GM20000 (cell line): ENCODE measurements around the gene GLRA3.

Experiments used
- DNase-seq: peaks from one replicate; pipeline ENCODE4 v3.0.0; 2012; ENCODE audit warnings: low spot score
- TF ChIP-seq, protein P1 (sequence below): IDR thresholded peaks from 2 replicates; pipeline ENCODE4 v1.5.1; 2012; ENCODE audit warnings: mild to moderate bottlenecking, control low read depth; ENCODE audit errors: extremely low read depth, missing control alignments

GLRA3 gene

GRCh38 chr4:174865418-174865985, 36.5 kb upstream of the GLRA3 start:
- TF ChIP-seq, protein P1, sequence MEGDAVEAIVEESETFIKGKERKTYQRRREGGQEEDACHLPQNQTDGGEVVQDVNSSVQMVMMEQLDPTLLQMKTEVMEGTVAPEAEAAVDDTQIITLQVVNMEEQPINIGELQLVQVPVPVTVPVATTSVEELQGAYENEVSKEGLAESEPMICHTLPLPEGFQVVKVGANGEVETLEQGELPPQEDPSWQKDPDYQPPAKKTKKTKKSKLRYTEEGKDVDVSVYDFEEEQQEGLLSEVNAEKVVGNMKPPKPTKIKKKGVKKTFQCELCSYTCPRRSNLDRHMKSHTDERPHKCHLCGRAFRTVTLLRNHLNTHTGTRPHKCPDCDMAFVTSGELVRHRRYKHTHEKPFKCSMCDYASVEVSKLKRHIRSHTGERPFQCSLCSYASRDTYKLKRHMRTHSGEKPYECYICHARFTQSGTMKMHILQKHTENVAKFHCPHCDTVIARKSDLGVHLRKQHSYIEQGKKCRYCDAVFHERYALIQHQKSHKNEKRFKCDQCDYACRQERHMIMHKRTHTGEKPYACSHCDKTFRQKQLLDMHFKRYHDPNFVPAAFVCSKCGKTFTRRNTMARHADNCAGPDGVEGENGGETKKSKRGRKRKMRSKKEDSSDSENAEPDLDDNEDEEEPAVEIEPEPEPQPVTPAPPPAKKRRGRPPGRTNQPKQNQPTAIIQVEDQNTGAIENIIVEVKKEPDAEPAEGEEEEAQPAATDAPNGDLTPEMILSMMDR: no peak
- DNase-seq: no peak

DNA sequence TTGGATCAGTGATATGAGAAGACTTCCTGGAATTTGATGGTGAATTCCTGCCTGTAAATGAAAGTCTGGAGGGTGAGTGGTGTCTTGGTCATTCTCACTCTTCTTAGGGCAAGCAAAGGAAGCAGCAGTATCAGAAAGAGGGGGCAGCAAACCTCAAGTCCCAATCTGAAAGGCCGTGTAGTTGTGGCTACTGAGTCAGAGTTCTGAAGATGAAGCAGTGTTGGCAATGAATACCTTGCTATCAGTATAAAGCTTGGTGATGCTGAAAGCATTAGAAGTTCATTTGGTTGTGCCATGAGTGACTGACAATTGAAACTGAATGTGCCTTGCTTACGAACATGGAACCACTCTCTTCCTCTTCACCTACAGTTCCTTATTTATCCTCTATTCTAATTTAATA, 35.0 kb upstream of the GLRA3 start:
- DNase-seq: no peak
- TF ChIP-seq, protein P1: no peak

GRCh38 chr4:174860588-174860987, 31.5 kb upstream of the GLRA3 start:
- TF ChIP-seq, protein P1: no peak
- DNase-seq: no peak

GRCh38 chr4:174859904-174860303, 30.9 kb upstream of the GLRA3 start:
- TF ChIP-seq, protein P1: no peak
- DNase-seq: no peak

DNA sequence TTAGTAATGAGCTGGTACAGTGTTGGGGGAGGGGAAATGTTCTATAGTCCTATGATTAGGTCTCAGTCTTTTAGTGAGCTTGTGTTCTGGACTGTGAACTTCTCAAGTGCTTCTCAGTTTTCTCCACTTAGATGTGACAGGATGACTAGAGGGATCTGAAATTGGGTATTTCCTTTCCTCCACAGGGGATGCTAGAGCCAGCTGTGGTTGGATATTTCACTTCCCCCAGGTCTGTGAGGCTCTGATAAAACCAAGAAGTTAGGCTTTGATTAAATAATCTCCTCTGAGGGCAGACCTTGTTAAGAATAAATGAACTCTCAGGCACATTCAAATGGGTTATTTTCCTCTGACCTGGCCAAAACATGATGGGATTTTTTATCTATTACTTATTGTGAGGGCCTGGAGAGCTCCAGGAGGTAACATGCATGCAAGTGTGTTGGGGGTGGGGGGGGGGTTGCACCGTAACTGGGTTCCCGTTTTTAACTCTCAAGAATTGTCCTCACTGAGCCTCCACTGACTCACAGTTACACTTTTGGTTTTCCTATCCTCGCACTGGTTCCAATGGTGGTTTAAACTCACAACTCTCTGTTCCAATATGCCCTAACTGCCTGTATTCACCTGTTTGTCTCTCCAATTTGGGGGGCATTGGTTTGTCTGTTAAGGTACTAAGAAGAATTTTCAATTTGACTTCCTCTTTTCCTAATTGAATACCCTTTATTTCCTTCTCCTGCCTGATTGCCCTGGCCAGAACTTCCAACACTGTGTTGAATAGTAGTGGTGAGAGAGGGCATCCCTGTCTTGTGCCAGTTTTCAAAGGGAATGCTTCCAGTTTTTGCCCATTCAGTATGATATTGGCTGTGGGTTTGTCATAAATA, 28.1 kb upstream of the GLRA3 start:
- TF ChIP-seq, protein P1: no peak
- DNase-seq: no peak

DNA sequence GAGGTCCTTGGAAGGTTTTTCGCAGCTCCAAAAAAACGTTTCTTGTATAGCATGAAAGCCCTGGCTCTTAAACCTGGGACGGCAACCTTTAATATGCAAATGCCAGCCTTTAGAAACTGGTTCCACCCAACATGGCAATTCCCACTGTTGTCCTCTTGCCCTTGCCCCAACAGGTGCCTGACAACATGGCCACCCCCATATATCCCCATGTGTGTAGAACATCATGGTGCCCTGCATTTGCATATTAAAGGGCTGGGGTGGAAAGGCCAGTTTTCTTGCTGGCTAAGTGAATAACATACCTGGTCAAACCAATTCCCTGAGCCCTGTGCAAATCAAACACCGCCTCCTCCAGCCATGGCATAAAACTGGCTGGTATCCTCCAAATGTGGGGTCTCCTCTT, 26.0 kb upstream of the GLRA3 start:
- TF ChIP-seq, protein P1: no peak
- DNase-seq: no peak

DNA sequence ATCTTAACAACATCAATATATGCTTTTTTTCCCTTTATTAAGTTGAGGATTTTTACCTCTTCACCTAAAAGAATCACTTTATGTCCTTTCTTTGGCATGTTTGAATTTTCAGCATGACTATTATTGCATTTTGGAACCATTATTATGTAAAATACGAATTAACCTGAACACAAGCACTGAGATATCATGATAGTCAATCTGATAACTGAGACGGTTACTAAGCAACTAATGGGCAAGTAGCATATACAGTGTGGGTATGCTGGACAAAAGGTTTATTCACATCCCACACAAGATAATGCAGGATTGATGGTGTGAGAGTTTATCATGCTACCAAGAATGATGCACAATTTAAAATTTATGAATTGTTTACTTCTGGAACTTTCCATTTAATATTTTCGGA, 24.6 kb upstream of the GLRA3 start:
- TF ChIP-seq, protein P1: no peak
- no peak for DNase-seq
